IMR-90 (cell line): ENCODE data around the gene RAG1. TPM values are rescaled to one million over a fixed set of nuclear protein-coding genes. Genes with fewer than 3 reads are reported as not detected.

Source experiments
- ATAC-seq: fragments of 200-7000 bp; cut with Tn5 transposase; 2 replicates; pipeline ENCODE4 v1.9.1; 2020; ENCODE audit warnings: low read depth, mild to moderate bottlenecking, moderate library complexity
- BruUV-seq: library from RNA; stranded (reverse); fragments of 400-500 nt; replicated peaks from 2 replicates; lab custom pipeline; 2021; lab: Mats Ljungman, UMichigan
- CTCF ChIA-PET: fragments of 300-600 bp; formaldehyde crosslinking; extraction: SDS; loops from one replicate; lab custom pipeline; 2021; ENCODE audit warnings: antibody characterized with exemption; lab: Yijun Ruan, JAX
- POLR2A ChIA-PET: fragments of 300-600 bp; sonication (Branson Sonifier 250); formaldehyde crosslinking; loops from one replicate; lab custom pipeline; 2022; ENCODE audit warnings: antibody characterized with exemption; ENCODE audit not compliant: unreplicated experiment; lab: Charles Lee
- DNase-seq: peaks from one replicate; pipeline ENCODE4 v3.0.0; 2013
- H2AFZ ChIP-seq: replicated peaks from 2 replicates; pipeline ENCODE3; 2013; ENCODE audit warnings: low read length, mild to moderate bottlenecking; ENCODE audit not compliant: poor library complexity
- H2AK5ac ChIP-seq: 2 replicates; pipeline ENCODE4 v1.6.1; 2013; ENCODE audit warnings: low read depth, low read length, inconsistent platforms
- H2AK9ac ChIP-seq: replicated peaks from 2 replicates; pipeline ENCODE3; 2013; ENCODE audit warnings: mild to moderate bottlenecking, low read depth, low read length, moderate library complexity; ENCODE audit not compliant: poor library complexity
- H2BK120ac ChIP-seq: 2 replicates; pipeline ENCODE4 v1.6.1; 2013; ENCODE audit warnings: low read depth, low read length, inconsistent platforms
- H2BK15ac ChIP-seq: 3 replicates; pipeline ENCODE4 v1.6.1; 2013; ENCODE audit warnings: low read depth, low read length, inconsistent platforms
- H2BK20ac ChIP-seq: 2 replicates; pipeline ENCODE4 v1.6.1; 2013; ENCODE audit warnings: low read depth, mild to moderate bottlenecking, inconsistent platforms, low read length, moderate library complexity
- H2BK5ac ChIP-seq: 2 replicates; pipeline ENCODE4 v1.6.1; 2013; ENCODE audit warnings: mild to moderate bottlenecking, low read depth, low read length, inconsistent platforms; ENCODE audit not compliant: poor library complexity, severe bottlenecking
- H3K14ac ChIP-seq: replicated peaks from 2 replicates; pipeline ENCODE4 v1.6.1; 2013; ENCODE audit warnings: low read depth, low read length, inconsistent platforms
- H3K18ac ChIP-seq: 2 replicates; pipeline ENCODE4 v1.6.1; 2013; ENCODE audit warnings: low read depth, low read length, control low read depth
- H3K23ac ChIP-seq: 2 replicates; pipeline ENCODE4 v1.6.1; 2013; ENCODE audit warnings: low read depth, low read length, inconsistent platforms
- H3K27ac ChIP-seq: 2 replicates; pipeline ENCODE4 v1.5.1; 2013; ENCODE audit warnings: mild to moderate bottlenecking, control low read depth, low read length; ENCODE audit not compliant: insufficient read depth
- H3K27me3 ChIP-seq: 2 replicates; pipeline ENCODE4 v1.6.1; 2013; ENCODE audit warnings: low read length; ENCODE audit not compliant: control insufficient read depth, insufficient read depth
- H3K36me3 ChIP-seq: 2 replicates; pipeline ENCODE4 v1.6.1; 2013; ENCODE audit warnings: low read length, mixed read lengths; ENCODE audit not compliant: control insufficient read depth, insufficient read depth
- H3K4ac ChIP-seq: 2 replicates; pipeline ENCODE4 v1.6.1; 2013; ENCODE audit warnings: low read depth, low read length, inconsistent platforms
- H3K4me1 ChIP-seq: 2 replicates; pipeline ENCODE4 v1.6.1; 2013; ENCODE audit warnings: low read length, mixed read lengths; ENCODE audit not compliant: control insufficient read depth, insufficient read depth
- H3K4me2 ChIP-seq: 2 replicates; pipeline ENCODE4 v1.6.1; 2013; ENCODE audit warnings: low read depth, mild to moderate bottlenecking, control low read depth, low read length, moderate library complexity
- H3K4me3 ChIP-seq: 2 replicates; pipeline ENCODE4 v1.5.1; 2013; ENCODE audit warnings: low read depth, mild to moderate bottlenecking, control low read depth, low read length, moderate library complexity; ENCODE audit not compliant: insufficient read depth
- H3K56ac ChIP-seq: 2 replicates; pipeline ENCODE4 v1.6.1; 2013; ENCODE audit warnings: low read length, inconsistent platforms; ENCODE audit not compliant: insufficient read depth; ENCODE audit errors: extremely low read depth
- H3K79me1 ChIP-seq, 2 experiments: 2 replicates each; pipeline ENCODE4 v1.6.1; 2013; ENCODE audit warnings: low read length in 2 of 2, inconsistent platforms in 1 of 2, low read depth in 1 of 2
- H3K9ac ChIP-seq: 2 replicates; pipeline ENCODE4 v1.6.1; 2013; ENCODE audit warnings: low read depth, low read length, control low read depth
- H3K9me1 ChIP-seq: 2 replicates; pipeline ENCODE4 v1.6.1; 2013; ENCODE audit warnings: low read length, inconsistent platforms; ENCODE audit not compliant: insufficient read depth
- H3K9me3 ChIP-seq: 2 replicates; pipeline ENCODE4 v1.6.1; 2013; ENCODE audit warnings: low read length; ENCODE audit not compliant: control insufficient read depth, insufficient read depth
- H4K20me1 ChIP-seq: 2 replicates; pipeline ENCODE4 v1.6.1; 2013; ENCODE audit warnings: low read length, inconsistent platforms; ENCODE audit not compliant: insufficient read depth
- H4K5ac ChIP-seq: 2 replicates; pipeline ENCODE4 v1.6.1; 2013; ENCODE audit warnings: mild to moderate bottlenecking, low read depth, low read length, control low read depth
- H4K8ac ChIP-seq, 2 experiments: 2 replicates each; pipeline ENCODE4 v1.6.1; 2013; ENCODE audit warnings: low read depth in 2 of 2, low read length in 2 of 2, control low read depth in 1 of 2, inconsistent platforms in 1 of 2
- H4K91ac ChIP-seq: 2 replicates; pipeline ENCODE4 v1.6.1; 2013; ENCODE audit warnings: low read depth, low read length, inconsistent platforms; ENCODE audit not compliant: insufficient read depth
- CEBPB ChIP-seq: IDR thresholded peaks from 2 replicates; pipeline ENCODE4 v1.6.1; 2012; ENCODE audit warnings: low read depth, low read length, improper control_type of control experiment
- CHD1 ChIP-seq: IDR thresholded peaks from 2 replicates; pipeline ENCODE4 v1.6.1; 2012; ENCODE audit warnings: low read depth, low read length, improper control_type of control experiment
- MAFK ChIP-seq: IDR thresholded peaks from 2 replicates; pipeline ENCODE4 v1.6.1; 2012; ENCODE audit warnings: low read depth, low read length, improper control_type of control experiment
- MAZ ChIP-seq: IDR thresholded peaks from 2 replicates; pipeline ENCODE4 v1.6.1; 2012; ENCODE audit warnings: low read depth, mild to moderate bottlenecking, low read length, improper control_type of control experiment, moderate library complexity, borderline replicate concordance
- NFE2L2 ChIP-seq: fragments of 150-350 bp; IDR thresholded peaks from 2 replicates; pipeline ENCODE4 v1.6.1; 2016; ENCODE audit warnings: low read depth, mild to moderate bottlenecking, low read length
- POLR2A ChIP-seq: IDR thresholded peaks from 2 replicates; pipeline ENCODE4 v1.6.1; 2012; ENCODE audit warnings: mild to moderate bottlenecking, low read depth, low read length
- RAD21 ChIP-seq: IDR thresholded peaks from 2 replicates; pipeline ENCODE4 v1.6.1; 2012; ENCODE audit warnings: low read length, improper control_type of control experiment
- RCOR1 ChIP-seq: IDR thresholded peaks from 2 replicates; pipeline ENCODE4 v1.6.1; 2012; ENCODE audit warnings: mild to moderate bottlenecking, low read length, improper control_type of control experiment; ENCODE audit not compliant: insufficient replicate concordance
- RFX5 ChIP-seq: IDR thresholded peaks from 2 replicates; pipeline ENCODE4 v1.8.0; 2012; ENCODE audit warnings: low read depth, mild to moderate bottlenecking, low read length, moderate library complexity
- SMC3 ChIP-seq: fragments of 150-350 bp; IDR thresholded peaks from 2 replicates; pipeline ENCODE4 v1.6.1; 2016; ENCODE audit warnings: low read depth, mild to moderate bottlenecking, antibody characterized with exemption, low read length, moderate library complexity
- WGBS, 2 experiments: methylation state at CpG; one replicate each; pipeline versions ENCODE4 v1.1.5 to v1.1.7; 2013; ENCODE audit warnings: missing lambda C conversion rate in 2 of 2; ENCODE audit not compliant: insufficient read length in 1 of 2; ENCODE audit errors: extremely low coverage in 2 of 2; 5-methylcytosine and 5-hydroxymethylcytosine counted together
- dilution Hi-C: fragments of 300-500 bp; cut with HindIII; formaldehyde crosslinking; loops from one replicate; pipeline ENCODE4 v1.14.3; 2018; ENCODE audit warnings: low sequenced_read_pairs; ENCODE audit not compliant: unreplicated experiment
- in situ Hi-C: fragments of 300-500 bp; cut with MboI; formaldehyde crosslinking; loops from 3 replicates; pipeline ENCODE4 v1.14.3; 2019; ENCODE audit warnings: low sequenced_read_pairs, inconsistent platforms, mixed read lengths
- intact Hi-C: fragments of 100-400 bp; cut with micrococcal nuclease; formaldehyde crosslinking; loops from 2 replicates; pipeline ENCODE4 v1.10.0; 2022
- polyA plus RNA-seq, 3 experiments: library from polyadenylated mRNA; depleted of rRNA; stranded (reverse); fragments of >200 nt; gene quantifications; 2 replicates each; pipeline ENCODE4 v1.2.3, GENCODE V29; 2012; ENCODE audit warnings: low replicate concordance in 1 of 3
- total RNA-seq: library from RNA; depleted of rRNA; stranded (reverse); fragments of >200 nt; gene quantifications from 2 replicates; pipeline ENCODE4 v1.2.3, GENCODE V29; 2012
- TF ChIP-seq, protein P1 (sequence below): fragments of 150-350 bp; IDR thresholded peaks from 2 replicates; pipeline ENCODE4 v1.6.1; 2017; ENCODE audit warnings: mild to moderate bottlenecking, antibody characterized with exemption, low read length, low read depth
- TF ChIP-seq, protein P2 (sequence below): fragments of 150-350 bp; IDR thresholded peaks from 2 replicates; pipeline ENCODE4 v1.6.1; 2016; ENCODE audit warnings: low read depth, mild to moderate bottlenecking, low read length, moderate library complexity, borderline replicate concordance
- TF ChIP-seq, protein P3 (sequence below): conservative IDR thresholded peaks from 2 replicates; pipeline ENCODE4 v1.5.1; 2012; ENCODE audit warnings: mild to moderate bottlenecking, low read depth, low read length, improper control_type of control experiment

The RAG1 gene
- total and polyA plus RNA-seq, 2 of the 4 experiments (the other 2 are of a cell fraction), result 0.14 to 0.72 TPM

DNA sequence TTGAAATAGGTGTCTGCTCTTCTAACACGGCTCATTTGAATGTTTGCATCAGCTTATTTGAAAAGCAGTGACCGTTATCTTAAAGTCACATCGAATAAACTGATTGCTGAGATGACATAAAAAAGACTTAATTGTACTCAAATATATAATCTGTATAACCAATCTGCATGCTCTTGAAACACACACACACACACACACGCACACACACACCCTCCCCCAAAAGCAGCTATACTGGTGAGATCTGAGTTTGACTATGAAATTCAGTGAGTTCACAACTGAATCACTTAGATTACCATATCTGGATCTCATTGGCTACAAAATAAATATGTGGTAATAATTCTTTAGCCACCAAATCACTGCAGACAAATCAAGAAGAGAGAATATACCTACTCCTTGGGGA is 22.7 kb downstream of the RAG1 start:
- intact Hi-C loops, result no loop called here
- no TSS peak for BruUV-seq
- DNase-seq (no peak), ATAC-seq (no peak)
- Histone ChIP-seq H3K4me2 (no peak overlapping the region), H2BK15ac (no peak overlapping the region), H2AK5ac (no peak overlapping the region), H3K9me3 (no peaks in the 10 kb centered on the region), H2BK120ac (no peak overlapping the region), H4K91ac (no peak overlapping the region), H4K8ac (no peak overlapping the region), H3K23ac (no peak overlapping the region), H2AFZ (no peak overlapping the region), H2BK20ac (no peak overlapping the region), H3K4me1 (no peaks in the 10 kb centered on the region), H2BK5ac (no peak overlapping the region), H3K36me3 (no peaks in the 10 kb centered on the region), H3K9ac (no peak overlapping the region), H3K9me1 (no peaks in the 10 kb centered on the region), H2AK9ac (no peak overlapping the region), H3K4ac (no peak overlapping the region), H3K4me3 (no peak overlapping the region), H4K5ac (no peak overlapping the region), H3K14ac (no peak overlapping the region), H3K27ac (no peak overlapping the region), H4K20me1 (no peaks in the 10 kb centered on the region), H3K56ac (no peak overlapping the region), H3K79me1 (0 out of 4 replicates have a peak, but pooled peaks cover 0 to 5% of the 10 kb centered on the region in 2 experiments), H3K18ac (no peak overlapping the region), H3K27me3 (no peaks in the 10 kb centered on the region; the same call in 1 of the 2 replicates)
- in situ Hi-C loops, result no loop called here
- POLR2A ChIA-PET, result no interaction called here
- WGBS, 2 experiments, result no CpG with 5 or more reads among the region's 4 CpGs
- CTCF ChIA-PET, result no interaction called here
- dilution Hi-C loops, result no loop called here
- TF ChIP-seq RAD21 (no peak), POLR2A (no peak), CEBPB (no peak), NFE2L2 (no peak), RCOR1 (no peak), RFX5 (no peak), CHD1 (no peak), SMC3 (no peak), MAZ (no peak), MAFK (no peak)
- TF ChIP-seq, protein P1, sequence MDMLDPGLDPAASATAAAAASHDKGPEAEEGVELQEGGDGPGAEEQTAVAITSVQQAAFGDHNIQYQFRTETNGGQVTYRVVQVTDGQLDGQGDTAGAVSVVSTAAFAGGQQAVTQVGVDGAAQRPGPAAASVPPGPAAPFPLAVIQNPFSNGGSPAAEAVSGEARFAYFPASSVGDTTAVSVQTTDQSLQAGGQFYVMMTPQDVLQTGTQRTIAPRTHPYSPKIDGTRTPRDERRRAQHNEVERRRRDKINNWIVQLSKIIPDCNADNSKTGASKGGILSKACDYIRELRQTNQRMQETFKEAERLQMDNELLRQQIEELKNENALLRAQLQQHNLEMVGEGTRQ, result no peak
- TF ChIP-seq, protein P2, sequence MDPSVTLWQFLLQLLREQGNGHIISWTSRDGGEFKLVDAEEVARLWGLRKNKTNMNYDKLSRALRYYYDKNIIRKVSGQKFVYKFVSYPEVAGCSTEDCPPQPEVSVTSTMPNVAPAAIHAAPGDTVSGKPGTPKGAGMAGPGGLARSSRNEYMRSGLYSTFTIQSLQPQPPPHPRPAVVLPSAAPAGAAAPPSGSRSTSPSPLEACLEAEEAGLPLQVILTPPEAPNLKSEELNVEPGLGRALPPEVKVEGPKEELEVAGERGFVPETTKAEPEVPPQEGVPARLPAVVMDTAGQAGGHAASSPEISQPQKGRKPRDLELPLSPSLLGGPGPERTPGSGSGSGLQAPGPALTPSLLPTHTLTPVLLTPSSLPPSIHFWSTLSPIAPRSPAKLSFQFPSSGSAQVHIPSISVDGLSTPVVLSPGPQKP, result no peak
- TF ChIP-seq, protein P3, sequence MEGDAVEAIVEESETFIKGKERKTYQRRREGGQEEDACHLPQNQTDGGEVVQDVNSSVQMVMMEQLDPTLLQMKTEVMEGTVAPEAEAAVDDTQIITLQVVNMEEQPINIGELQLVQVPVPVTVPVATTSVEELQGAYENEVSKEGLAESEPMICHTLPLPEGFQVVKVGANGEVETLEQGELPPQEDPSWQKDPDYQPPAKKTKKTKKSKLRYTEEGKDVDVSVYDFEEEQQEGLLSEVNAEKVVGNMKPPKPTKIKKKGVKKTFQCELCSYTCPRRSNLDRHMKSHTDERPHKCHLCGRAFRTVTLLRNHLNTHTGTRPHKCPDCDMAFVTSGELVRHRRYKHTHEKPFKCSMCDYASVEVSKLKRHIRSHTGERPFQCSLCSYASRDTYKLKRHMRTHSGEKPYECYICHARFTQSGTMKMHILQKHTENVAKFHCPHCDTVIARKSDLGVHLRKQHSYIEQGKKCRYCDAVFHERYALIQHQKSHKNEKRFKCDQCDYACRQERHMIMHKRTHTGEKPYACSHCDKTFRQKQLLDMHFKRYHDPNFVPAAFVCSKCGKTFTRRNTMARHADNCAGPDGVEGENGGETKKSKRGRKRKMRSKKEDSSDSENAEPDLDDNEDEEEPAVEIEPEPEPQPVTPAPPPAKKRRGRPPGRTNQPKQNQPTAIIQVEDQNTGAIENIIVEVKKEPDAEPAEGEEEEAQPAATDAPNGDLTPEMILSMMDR, result no peak
